Measurements from ENCODE around the gene RELB. TPM values are rescaled to one million over a fixed set of nuclear protein-coding genes. Genes with fewer than 3 reads are reported as not detected.

Gene RELB
- total and polyA plus RNA-seq, 2 donors (not counting 3 experiments of a cell fraction or from before 2014, with no cell fraction given) = 13.2 to 14.4 TPM

DNA sequence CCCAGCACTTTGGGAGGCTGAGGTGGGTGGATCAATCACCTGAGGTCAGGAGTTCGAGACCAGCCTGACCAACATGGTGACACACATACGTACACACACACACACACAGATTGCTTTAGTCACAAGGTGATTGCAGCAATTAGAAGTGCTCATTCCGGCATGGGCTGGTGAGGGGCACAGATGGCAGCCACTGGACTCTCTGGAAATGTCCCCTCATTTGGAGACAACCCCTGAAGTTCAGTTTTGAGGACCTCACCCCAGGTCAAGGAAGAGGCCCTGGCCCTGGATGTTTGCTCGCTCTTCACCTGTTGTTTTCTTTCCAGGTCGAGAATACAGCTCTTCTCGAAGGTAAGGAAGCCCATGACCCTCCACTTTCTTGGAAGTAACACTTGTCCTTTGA is 69.0 kb downstream of the RELB start:
- Histone ChIP-seq H3K4me2 (ENCODE audit: insufficient read depth, low read length) (no peak overlapping the region), H3K36me3 (ENCODE audit: control insufficient read depth in 2 of 2, extremely low read depth in 1 of 2, insufficient read depth in 2 of 2, low read length in 2 of 2) (peaks cover 2 to 36% of the 10 kb centered on the region in 2 experiments), H4K20me1 (replicated peaks; ENCODE audit: control insufficient read depth, extremely low read depth, insufficient read depth, low read length) (no peaks in the 10 kb centered on the region), H3K79me2 (ENCODE audit: control insufficient read depth, insufficient read depth, low read length) (no peaks in the 10 kb centered on the region), H3K27ac (ENCODE audit: insufficient read depth, low read depth, low read length) (no peak overlapping the region), H3K4me3 (replicated peaks in 1 of 3; ENCODE audit: insufficient read depth in 1 of 3, low read depth in 1 of 3, low read length in 3 of 3) (no peak overlapping the region), H3K9me1 (replicated peaks; ENCODE audit: control insufficient read depth, extremely low read depth, insufficient read depth, low read length) (no peaks in the 10 kb centered on the region), H3K27me3 (ENCODE audit: control insufficient read depth in 2 of 2, insufficient read depth in 2 of 2, low read length in 2 of 2) (no peaks in the 10 kb centered on the region), H3K9me3 (replicated peaks; ENCODE audit: control insufficient read depth, insufficient read depth, low read length) (no peaks in the 10 kb centered on the region), H3K4me1 (ENCODE audit: control insufficient read depth, extremely low read depth, insufficient read depth, low read length) (no peaks in the 10 kb centered on the region), H3K9ac (replicated peaks; ENCODE audit: extremely low read depth, insufficient read depth, low read length) (no peak overlapping the region), H2AFZ (ENCODE audit: low read depth, low read length) (no peak overlapping the region)
- intact Hi-C loops (cut with micrococcal nuclease) = no loop called here
- dilution Hi-C loops (cut with MboI; ENCODE audit: extremely low pct_ligation_motif_present, low sequenced_read_pairs) = no loop called here
- ChIA-PET CTCF (no interaction called here), POLR2A (no interaction called here)
- TF ChIP-seq FOS (IDR thresholded peaks at IDR 0.05; ENCODE audit: borderline replicate concordance, insufficient read depth, low read length) (no peak), EZH2 (IDR thresholded peaks at IDR 0.05; ENCODE audit: borderline replicate concordance, low read depth, low read length, severe bottlenecking) (no peak), POLR2A (IDR thresholded peaks at IDR 0.05; ENCODE audit: low read depth, low read length) (no peak), MYC (IDR thresholded peaks at IDR 0.05; ENCODE audit: low read depth, low read length) (no peak), GATA2 (IDR thresholded peaks at IDR 0.05; ENCODE audit: insufficient read depth, insufficient read length, low read depth, low read length) (no peak), JUN (IDR thresholded peaks at IDR 0.05; ENCODE audit: borderline replicate concordance, insufficient read depth, insufficient read length, low read depth) (no peak), POLR2AphosphoS5 (IDR thresholded peaks at IDR 0.05; ENCODE audit: insufficient read depth, low read depth, low read length) (no peak), MAX (IDR thresholded peaks at IDR 0.05; ENCODE audit: insufficient read depth, insufficient read length) (no peak)
- TF ChIP-seq, protein P1, sequence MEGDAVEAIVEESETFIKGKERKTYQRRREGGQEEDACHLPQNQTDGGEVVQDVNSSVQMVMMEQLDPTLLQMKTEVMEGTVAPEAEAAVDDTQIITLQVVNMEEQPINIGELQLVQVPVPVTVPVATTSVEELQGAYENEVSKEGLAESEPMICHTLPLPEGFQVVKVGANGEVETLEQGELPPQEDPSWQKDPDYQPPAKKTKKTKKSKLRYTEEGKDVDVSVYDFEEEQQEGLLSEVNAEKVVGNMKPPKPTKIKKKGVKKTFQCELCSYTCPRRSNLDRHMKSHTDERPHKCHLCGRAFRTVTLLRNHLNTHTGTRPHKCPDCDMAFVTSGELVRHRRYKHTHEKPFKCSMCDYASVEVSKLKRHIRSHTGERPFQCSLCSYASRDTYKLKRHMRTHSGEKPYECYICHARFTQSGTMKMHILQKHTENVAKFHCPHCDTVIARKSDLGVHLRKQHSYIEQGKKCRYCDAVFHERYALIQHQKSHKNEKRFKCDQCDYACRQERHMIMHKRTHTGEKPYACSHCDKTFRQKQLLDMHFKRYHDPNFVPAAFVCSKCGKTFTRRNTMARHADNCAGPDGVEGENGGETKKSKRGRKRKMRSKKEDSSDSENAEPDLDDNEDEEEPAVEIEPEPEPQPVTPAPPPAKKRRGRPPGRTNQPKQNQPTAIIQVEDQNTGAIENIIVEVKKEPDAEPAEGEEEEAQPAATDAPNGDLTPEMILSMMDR (IDR thresholded peaks at IDR 0.05; ENCODE audit: extremely low read depth in 1 of 2, insufficient read depth in 1 of 2, low read depth in 1 of 2, low read length in 2 of 2) = no peak
- FAIRE-seq (no peak), DNase-seq (ENCODE audit: low read depth, low spot score) (no peak)
- no TSS peak for BruUV-seq (replicated peaks)
